K562 (cell line): Measurements from ENCODE around the gene CFAP107. TPM values are rescaled to one million over a fixed set of nuclear protein-coding genes. Genes with fewer than 3 reads are reported as not detected.
A peak's percentile ranks its signal among the peaks of the same experiment; 100 is the strongest.

Experiments used
- BDP1 ChIP-seq: IDR thresholded peaks from 3 replicates; pipeline ENCODE4 v1.6.1; 2011; ENCODE audit not compliant: insufficient read length, insufficient read depth
- CBX2 ChIP-seq: fragments of 200-600 bp; sonication (generic); IDR thresholded peaks from one replicate; pipeline ENCODE4 v1.6.1; 2012; ENCODE audit warnings: mild to moderate bottlenecking, low read length, inconsistent platforms; ENCODE audit not compliant: insufficient read depth, poor library complexity, severe bottlenecking
- FOXA3 ChIP-seq, 2 experiments: fragments of 450-650 bp in 1 of 2; sonication (generic) in 1 of 2; formaldehyde crosslinking; IDR thresholded peaks in 1 of 2; conservative IDR thresholded peaks in 1 of 2; 2 replicates each; pipeline versions ENCODE4 v1.4.0 to v1.8.0; 2020 to 2022; ENCODE audit warnings: mild to moderate bottlenecking in 2 of 2, missing genetic modification reagents in 1 of 2
- JUND ChIP-seq, 2 experiments: IDR thresholded peaks; 2 replicates in 1 of 2; 3 replicates in 1 of 2; pipeline ENCODE4 v1.6.1; 2011; ENCODE audit warnings: borderline replicate concordance in 2 of 2, low read depth in 2 of 2, low read length in 2 of 2, improper control_type of control experiment in 1 of 2, missing biosample characterization in 1 of 2, missing genetic modification characterization in 1 of 2, missing genetic modification reagents in 1 of 2
- PRMT5 ChIP-seq: sonication (generic); formaldehyde crosslinking; IDR thresholded peaks from 2 replicates; pipeline ENCODE4 v1.5.0; 2020; ENCODE audit warnings: missing genetic modification reagents
- ZNF184 ChIP-seq: sonication (generic); formaldehyde crosslinking; IDR thresholded peaks from 2 replicates; pipeline ENCODE4 v1.5.0; 2020; ENCODE audit warnings: missing genetic modification reagents
- ZNF384 ChIP-seq: IDR thresholded peaks from 2 replicates; pipeline ENCODE4 v1.6.1; 2012; ENCODE audit warnings: low read depth, low read length, improper control_type of control experiment
- ZNF445 ChIP-seq: fragments of 250-450 bp; sonication (Bioruptor Pico); IDR thresholded peaks from 2 replicates; pipeline ENCODE4 v1.4.0; 2020; ENCODE audit warnings: low read depth, mild to moderate bottlenecking, moderate library complexity
- ZNF644 ChIP-seq: fragments of 200-800 bp; sonication (Bioruptor generic); IDR thresholded peaks from 2 replicates; pipeline ENCODE4 v1.6.1; 2016; ENCODE audit warnings: low read depth, missing genetic modification characterization, missing compliant biosample characterization
- ZNF699 ChIP-seq: fragments of 250-450 bp; sonication (Bioruptor Pico); IDR thresholded peaks from 2 replicates; pipeline ENCODE4 v1.8.0; 2021; ENCODE audit warnings: mild to moderate bottlenecking, moderate library complexity; ENCODE audit not compliant: insufficient replicate concordance
- ZSCAN32 ChIP-seq: fragments of 450-650 bp; formaldehyde crosslinking; IDR thresholded peaks from 2 replicates; pipeline ENCODE4 v1.4.0; 2020; ENCODE audit warnings: mild to moderate bottlenecking, moderate library complexity
- polyA plus RNA-seq, 8 experiments: library from polyadenylated mRNA; depleted of rRNA in 4 of 8; stranded (reverse) in 5 of 8; unstranded in 3 of 8; fragments of >200 nt; fragmentation: Nextera tagmentation in 2 of 8; fragmentation: Illumina TruSeq in 1 of 8; extraction: Ambion mirVana in 2 of 8; extraction: Trizol in 1 of 8; gene quantifications; 2 replicates each; pipeline versions ENCODE4 v1.2.1 to v1.2.3, GENCODE V29; 2011 to 2014; ENCODE audit warnings: inconsistent platforms in 1 of 8, missing spikeins in 1 of 8
- total RNA-seq, 7 experiments: library from RNA; depleted of rRNA in 6 of 7; stranded (reverse); fragments of >200 nt in 6 of 7; fragmentation: Illumina TruSeq in 2 of 7; extraction: Trizol in 2 of 7; gene quantifications; 2 replicates each; pipeline versions ENCODE4 v1.2.1 to v1.2.3, GENCODE V29; 2011 to 2021; ENCODE audit warnings: low replicate concordance in 1 of 7
- TF ChIP-seq, protein P1 (sequence below): fragments of 250-450 bp; sonication (Bioruptor Pico); IDR thresholded peaks from 2 replicates; pipeline ENCODE4 v1.4.0; 2020
- TF ChIP-seq, protein P2 (sequence below): fragments of 250-450 bp; sonication (Bioruptor Pico); IDR thresholded peaks from 2 replicates; pipeline ENCODE4 v1.5.0; 2021
- TF ChIP-seq, protein P3 (sequence below): sonication (generic); formaldehyde crosslinking; IDR thresholded peaks from 2 replicates; pipeline ENCODE4 v1.8.0; 2022; ENCODE audit warnings: mild to moderate bottlenecking, missing genetic modification reagents

Gene CFAP107
- total and polyA plus RNA-seq, 9 of the 15 experiments (the other 6 are each of a cell fraction or from before 2014, with no cell fraction given), result 0.03 to 0.08 TPM; not detected in 7

DNA sequence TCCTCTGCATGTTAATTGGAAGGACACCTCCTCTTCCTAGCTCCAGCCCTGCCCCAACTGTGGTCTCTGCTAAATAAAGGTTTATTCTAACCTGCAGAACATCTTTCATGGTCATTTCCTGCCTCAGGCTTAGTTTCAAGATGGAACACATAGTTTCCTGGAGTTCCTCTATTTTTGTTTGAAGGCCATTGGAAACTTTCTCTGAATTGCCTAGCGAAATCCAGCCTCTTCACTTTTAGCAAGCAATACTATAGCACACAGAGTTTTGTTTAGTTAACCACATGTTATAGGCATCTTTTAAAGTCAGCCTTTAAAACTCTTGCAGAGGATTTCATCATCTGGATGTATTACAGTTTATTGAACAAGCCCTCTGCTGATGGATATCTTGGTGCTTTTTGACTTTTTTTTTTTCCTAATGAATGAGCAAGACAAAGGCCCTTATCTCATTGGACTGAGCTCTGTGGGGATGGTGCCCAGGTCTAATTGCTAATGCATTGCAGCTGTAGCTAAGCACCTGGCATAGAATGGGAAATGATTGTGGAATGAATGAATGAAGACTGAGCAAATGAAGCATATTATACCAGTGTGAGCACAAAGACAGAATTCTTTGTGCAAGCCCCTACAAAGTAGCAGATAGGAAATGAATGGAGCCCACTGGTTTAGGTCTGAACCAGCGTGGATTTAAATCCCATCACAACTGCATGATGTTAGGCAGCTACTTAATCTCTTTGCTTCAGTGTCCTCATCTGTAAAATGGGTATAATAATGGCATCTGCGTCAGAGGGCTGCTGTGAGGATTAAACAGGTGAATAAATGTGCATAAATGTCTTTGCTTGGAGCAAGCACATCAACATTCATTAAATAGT lies 641 bp upstream of the CFAP107 start (continued):
- TF ChIP-seq JUND (IDR thresholded peaks at IDR 0.05; ENCODE audit: borderline replicate concordance, low read depth, low read length) (peak; percentile 76), JUND (tag; IDR thresholded peaks at IDR 0.05; ENCODE audit: borderline replicate concordance, low read depth, low read length) (peak; percentile 44; the same call in 1 of the 3 replicates), ZNF184 (CRISPR knock-in tag) (no peak), ZSCAN32 (CRISPR knock-in tag) (no peak; the same call in 1 of the 2 replicates), PRMT5 (CRISPR knock-in tag) (no peak), ZNF699 (CRISPR knock-in tag) (no peak), ZNF384 (peak; percentile 95), ZNF644 (tag) (peak; percentile 60; the same call in 1 of the 2 replicates), BDP1 (no peak), CBX2 (no peak), FOXA3 (CRISPR knock-in tag; conservative IDR thresholded peaks at IDR 0.05 in 1 of 2, IDR thresholded peaks at IDR 0.05 in 1 of 2) (0 out of 4 replicates have a peak, but pooled peaks of 1 of the 2 experiments have one; percentile 27), ZNF445 (CRISPR knock-in tag) (no peak)
- TF ChIP-seq, protein P1, sequence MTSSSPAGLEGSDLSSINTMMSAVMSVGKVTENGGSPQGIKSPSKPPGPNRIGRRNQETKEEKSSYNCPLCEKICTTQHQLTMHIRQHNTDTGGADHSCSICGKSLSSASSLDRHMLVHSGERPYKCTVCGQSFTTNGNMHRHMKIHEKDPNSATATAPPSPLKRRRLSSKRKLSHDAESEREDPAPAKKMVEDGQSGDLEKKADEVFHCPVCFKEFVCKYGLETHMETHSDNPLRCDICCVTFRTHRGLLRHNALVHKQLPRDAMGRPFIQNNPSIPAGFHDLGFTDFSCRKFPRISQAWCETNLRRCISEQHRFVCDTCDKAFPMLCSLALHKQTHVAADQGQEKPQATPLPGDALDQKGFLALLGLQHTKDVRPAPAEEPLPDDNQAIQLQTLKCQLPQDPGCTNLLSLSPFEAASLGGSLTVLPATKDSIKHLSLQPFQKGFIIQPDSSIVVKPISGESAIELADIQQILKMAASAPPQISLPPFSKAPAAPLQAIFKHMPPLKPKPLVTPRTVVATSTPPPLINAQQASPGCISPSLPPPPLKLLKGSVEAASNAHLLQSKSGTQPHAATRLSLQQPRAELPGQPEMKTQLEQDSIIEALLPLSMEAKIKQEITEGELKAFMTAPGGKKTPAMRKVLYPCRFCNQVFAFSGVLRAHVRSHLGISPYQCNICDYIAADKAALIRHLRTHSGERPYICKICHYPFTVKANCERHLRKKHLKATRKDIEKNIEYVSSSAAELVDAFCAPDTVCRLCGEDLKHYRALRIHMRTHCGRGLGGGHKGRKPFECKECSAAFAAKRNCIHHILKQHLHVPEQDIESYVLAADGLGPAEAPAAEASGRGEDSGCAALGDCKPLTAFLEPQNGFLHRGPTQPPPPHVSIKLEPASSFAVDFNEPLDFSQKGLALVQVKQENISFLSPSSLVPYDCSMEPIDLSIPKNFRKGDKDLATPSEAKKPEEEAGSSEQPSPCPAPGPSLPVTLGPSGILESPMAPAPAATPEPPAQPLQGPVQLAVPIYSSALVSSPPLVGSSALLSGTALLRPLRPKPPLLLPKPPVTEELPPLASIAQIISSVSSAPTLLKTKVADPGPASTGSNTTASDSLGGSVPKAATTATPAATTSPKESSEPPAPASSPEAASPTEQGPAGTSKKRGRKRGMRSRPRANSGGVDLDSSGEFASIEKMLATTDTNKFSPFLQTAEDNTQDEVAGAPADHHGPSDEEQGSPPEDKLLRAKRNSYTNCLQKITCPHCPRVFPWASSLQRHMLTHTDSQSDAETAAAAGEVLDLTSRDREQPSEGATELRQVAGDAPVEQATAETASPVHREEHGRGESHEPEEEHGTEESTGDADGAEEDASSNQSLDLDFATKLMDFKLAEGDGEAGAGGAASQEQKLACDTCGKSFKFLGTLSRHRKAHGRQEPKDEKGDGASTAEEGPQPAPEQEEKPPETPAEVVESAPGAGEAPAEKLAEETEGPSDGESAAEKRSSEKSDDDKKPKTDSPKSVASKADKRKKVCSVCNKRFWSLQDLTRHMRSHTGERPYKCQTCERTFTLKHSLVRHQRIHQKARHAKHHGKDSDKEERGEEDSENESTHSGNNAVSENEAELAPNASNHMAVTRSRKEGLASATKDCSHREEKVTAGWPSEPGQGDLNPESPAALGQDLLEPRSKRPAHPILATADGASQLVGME, result 0 out of 2 replicates have a peak, but pooled peaks have one; percentile 63
- TF ChIP-seq, protein P2, sequence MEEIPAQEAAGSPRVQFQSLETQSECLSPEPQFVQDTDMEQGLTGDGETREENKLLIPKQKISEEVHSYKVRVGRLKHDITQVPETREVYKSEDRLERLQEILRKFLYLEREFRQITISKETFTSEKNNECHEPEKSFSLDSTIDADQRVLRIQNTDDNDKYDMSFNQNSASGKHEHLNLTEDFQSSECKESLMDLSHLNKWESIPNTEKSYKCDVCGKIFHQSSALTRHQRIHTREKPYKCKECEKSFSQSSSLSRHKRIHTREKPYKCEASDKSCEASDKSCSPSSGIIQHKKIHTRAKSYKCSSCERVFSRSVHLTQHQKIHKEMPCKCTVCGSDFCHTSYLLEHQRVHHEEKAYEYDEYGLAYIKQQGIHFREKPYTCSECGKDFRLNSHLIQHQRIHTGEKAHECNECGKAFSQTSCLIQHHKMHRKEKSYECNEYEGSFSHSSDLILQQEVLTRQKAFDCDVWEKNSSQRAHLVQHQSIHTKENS (CRISPR knock-in tag), result no peak
- TF ChIP-seq, protein P3, sequence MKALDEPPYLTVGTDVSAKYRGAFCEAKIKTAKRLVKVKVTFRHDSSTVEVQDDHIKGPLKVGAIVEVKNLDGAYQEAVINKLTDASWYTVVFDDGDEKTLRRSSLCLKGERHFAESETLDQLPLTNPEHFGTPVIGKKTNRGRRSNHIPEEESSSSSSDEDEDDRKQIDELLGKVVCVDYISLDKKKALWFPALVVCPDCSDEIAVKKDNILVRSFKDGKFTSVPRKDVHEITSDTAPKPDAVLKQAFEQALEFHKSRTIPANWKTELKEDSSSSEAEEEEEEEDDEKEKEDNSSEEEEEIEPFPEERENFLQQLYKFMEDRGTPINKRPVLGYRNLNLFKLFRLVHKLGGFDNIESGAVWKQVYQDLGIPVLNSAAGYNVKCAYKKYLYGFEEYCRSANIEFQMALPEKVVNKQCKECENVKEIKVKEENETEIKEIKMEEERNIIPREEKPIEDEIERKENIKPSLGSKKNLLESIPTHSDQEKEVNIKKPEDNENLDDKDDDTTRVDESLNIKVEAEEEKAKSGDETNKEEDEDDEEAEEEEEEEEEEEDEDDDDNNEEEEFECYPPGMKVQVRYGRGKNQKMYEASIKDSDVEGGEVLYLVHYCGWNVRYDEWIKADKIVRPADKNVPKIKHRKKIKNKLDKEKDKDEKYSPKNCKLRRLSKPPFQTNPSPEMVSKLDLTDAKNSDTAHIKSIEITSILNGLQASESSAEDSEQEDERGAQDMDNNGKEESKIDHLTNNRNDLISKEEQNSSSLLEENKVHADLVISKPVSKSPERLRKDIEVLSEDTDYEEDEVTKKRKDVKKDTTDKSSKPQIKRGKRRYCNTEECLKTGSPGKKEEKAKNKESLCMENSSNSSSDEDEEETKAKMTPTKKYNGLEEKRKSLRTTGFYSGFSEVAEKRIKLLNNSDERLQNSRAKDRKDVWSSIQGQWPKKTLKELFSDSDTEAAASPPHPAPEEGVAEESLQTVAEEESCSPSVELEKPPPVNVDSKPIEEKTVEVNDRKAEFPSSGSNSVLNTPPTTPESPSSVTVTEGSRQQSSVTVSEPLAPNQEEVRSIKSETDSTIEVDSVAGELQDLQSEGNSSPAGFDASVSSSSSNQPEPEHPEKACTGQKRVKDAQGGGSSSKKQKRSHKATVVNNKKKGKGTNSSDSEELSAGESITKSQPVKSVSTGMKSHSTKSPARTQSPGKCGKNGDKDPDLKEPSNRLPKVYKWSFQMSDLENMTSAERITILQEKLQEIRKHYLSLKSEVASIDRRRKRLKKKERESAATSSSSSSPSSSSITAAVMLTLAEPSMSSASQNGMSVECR (CRISPR knock-in tag), result no peak
